Activated CD4-positive, alpha-beta T cell treated with anti-CD3 and anti-CD28 coated beads, Interleukin-2, amount 50 U/mL, for 1 hour (primary cell): ENCODE measurements around the gene SLC35G4.
"Not testable (repeated sequence)": the region's sequence is repeated elsewhere in the genome, so short reads cannot be mapped to it uniquely, and the experiment has no call there.

Source experiments
- DNase-seq: peaks from one replicate; pipeline ENCODE4 v3.0.0-alpha.2; 2020

SLC35G4 gene

GRCh38 chr18:11614042-11614441, 4.6 kb downstream of the SLC35G4 start:
- not testable (repeated sequence) for DNase-seq

- not testable (repeated sequence) for DNase-seq
Measured at GRCh38 chr18:11614981-11615380, 5.6 kb downstream of the SLC35G4 start.

GRCh38 chr18:11647310-11647709, 37.9 kb downstream of the SLC35G4 start:
- not testable (repeated sequence) for DNase-seq

GRCh38 chr18:11647804-11648203, 38.4 kb downstream of the SLC35G4 start:
- DNase-seq = not testable (repeated sequence)

- DNase-seq = no peak
Measured at GRCh38 chr18:11649839-11650238, 40.4 kb downstream of the SLC35G4 start.

GRCh38 chr18:11651899-11652298, 42.5 kb downstream of the SLC35G4 start:
- DNase-seq = no peak

- DNase-seq = no peak
Measured at GRCh38 chr18:11653521-11653920, 44.1 kb downstream of the SLC35G4 start.

- DNase-seq = peak; percentile 34
Measured at GRCh38 chr18:11654736-11655605, 45.6 kb downstream of the SLC35G4 start.

- DNase-seq = no peak
Measured at GRCh38 chr18:11655606-11655932, 46.2 kb downstream of the SLC35G4 start.

GRCh38 chr18:11657152-11657551, 47.8 kb downstream of the SLC35G4 start:
- no peak for DNase-seq

GRCh38 chr18:11657554-11657953, 48.2 kb downstream of the SLC35G4 start:
- DNase-seq = no peak

- no peak for DNase-seq
Measured at GRCh38 chr18:11658019-11658418, 48.6 kb downstream of the SLC35G4 start.

GRCh38 chr18:11658989-11659388, 49.6 kb downstream of the SLC35G4 start:
- DNase-seq = no peak
